Upper lobe of right lung (tissue), 1 donor: Measurements from ENCODE around the gene MUCL3. TPM values are rescaled to one million over a fixed set of nuclear protein-coding genes. Genes with fewer than 3 reads are reported as not detected.

Experiments used
- ATAC-seq: fragments of 200-7000 bp; cut with Tn5 transposase; one replicate; pipeline ENCODE4 v1.9.1; 2020; ENCODE audit warnings: mild to moderate bottlenecking, moderate library complexity
- DNase-seq: peaks from one replicate; pipeline ENCODE4 v3.0.0-alpha.2; 2020
- H3K27ac ChIP-seq: fragments of 200-600 bp; one replicate; pipeline ENCODE4 v1.8.0; 2022
- H3K27me3 ChIP-seq: fragments of 200-600 bp; one replicate; pipeline ENCODE4 v1.8.0; 2022; ENCODE audit warnings: mild to moderate bottlenecking
- H3K36me3 ChIP-seq: fragments of 200-600 bp; one replicate; pipeline ENCODE4 v1.8.0; 2022
- H3K4me1 ChIP-seq: fragments of 200-600 bp; one replicate; pipeline ENCODE4 v1.8.0; 2022
- H3K4me3 ChIP-seq: fragments of 200-600 bp; one replicate; pipeline ENCODE4 v1.8.0; 2022; ENCODE audit warnings: mild to moderate bottlenecking
- H3K9me3 ChIP-seq: fragments of 200-600 bp; one replicate; pipeline ENCODE4 v1.8.0; 2022
- CTCF ChIP-seq: fragments of 200-600 bp; IDR thresholded peaks from one replicate; pipeline ENCODE4 v1.8.0; 2022; ENCODE audit warnings: antibody characterized with exemption
- intact Hi-C: fragments of 100-400 bp; cut with DNase I; formaldehyde crosslinking; loops from one replicate; pipeline ENCODE4 v1.11.0; 2022
- total RNA-seq: library from RNA; stranded (reverse); fragmentation: NEBNext Ultra II Directional; extraction: Animal tissue kit (Norgen Biotek cat#: 25700); gene quantifications from one replicate; pipeline ENCODE4 v1.2.1, GENCODE V29; 2021
- donor health status: DM: no; HTN: yes; CAD: no; lungs with severe emphysema.

The MUCL3 gene
- total RNA-seq, 1 donor from 2014 or later: 4.6 TPM

- Histone ChIP-seq H3K27me3 (no peaks in the 10 kb centered on the region), H3K27ac (peak overlapping the region; percentile 42), H3K4me1 (no peaks in the 10 kb centered on the region), H3K9me3 (no peaks in the 10 kb centered on the region), H3K36me3 (no peaks in the 10 kb centered on the region), H3K4me3 (no peak overlapping the region)
- no peak for TF ChIP-seq CTCF
- intact Hi-C loops: no loop called here
- DNase-seq: no peak
- peak; percentile 85 for ATAC-seq
These were observed 20.3 kb downstream of the MUCL3 start for GRCh38 chr6:30960907-30961673.

- H3K4me1 ChIP-seq: no peaks in the 10 kb centered on the region
- no peak for DNase-seq
- TF ChIP-seq CTCF: no peak
- H3K27ac ChIP-seq: no peak overlapping the region
- no peaks in the 10 kb centered on the region for H3K9me3 ChIP-seq
- no peak for ATAC-seq
- no peak overlapping the region for H3K4me3 ChIP-seq
- H3K27me3 ChIP-seq: no peaks in the 10 kb centered on the region
- intact Hi-C loops: no loop called here
- no peaks in the 10 kb centered on the region for H3K36me3 ChIP-seq
These were observed 21.9 kb downstream of the MUCL3 start for GRCh38 chr6:30962716-30963115.

- TF ChIP-seq CTCF: no peak
- H3K36me3 ChIP-seq: no peaks in the 10 kb centered on the region
- H3K27me3 ChIP-seq: no peaks in the 10 kb centered on the region
- H3K9me3 ChIP-seq: no peaks in the 10 kb centered on the region
- no peak overlapping the region for H3K27ac ChIP-seq
- DNase-seq: no peak
- intact Hi-C loops: no loop called here
- no peak for ATAC-seq
- no peak overlapping the region for H3K4me3 ChIP-seq
- H3K4me1 ChIP-seq: no peaks in the 10 kb centered on the region
These were observed 22.9 kb downstream of the MUCL3 start for GRCh38 chr6:30963641-30964040.

- Histone ChIP-seq H3K4me3 (no peak overlapping the region), H3K27me3 (no peaks in the 10 kb centered on the region), H3K9me3 (no peaks in the 10 kb centered on the region), H3K27ac (no peak overlapping the region), H3K36me3 (no peaks in the 10 kb centered on the region), H3K4me1 (no peaks in the 10 kb centered on the region)
- ATAC-seq (no peak), DNase-seq (no peak)
- no peak for TF ChIP-seq CTCF
- intact Hi-C loops: no loop called here
These were observed 23.3 kb downstream of the MUCL3 start for GRCh38 chr6:30964075-30964474.

GRCh38 chr6:30965140-30965601 is 24.4 kb downstream of the MUCL3 start:
- ATAC-seq (no peak), DNase-seq (no peak)
- Histone ChIP-seq H3K9me3 (no peaks in the 10 kb centered on the region), H3K4me3 (no peak overlapping the region), H3K4me1 (no peaks in the 10 kb centered on the region), H3K27me3 (no peaks in the 10 kb centered on the region), H3K36me3 (no peaks in the 10 kb centered on the region), H3K27ac (no peak overlapping the region)
- intact Hi-C loops: no loop called here
- no peak for TF ChIP-seq CTCF
